GM12878 (cell line): ENCODE results near the gene SDK2. TPM values are rescaled to one million over a fixed set of nuclear protein-coding genes. Genes with fewer than 3 reads are reported as not detected.

Experiments used
- ATAC-seq: fragments of 200-7000 bp; cut with Tn5 transposase; 3 replicates; pipeline ENCODE4 v1.9.1; 2020; ENCODE audit warnings: mild to moderate bottlenecking, moderate library complexity
- BruUV-seq: library from RNA; stranded (reverse); fragments of 400-500 nt; replicated peaks from 2 replicates; lab custom pipeline; 2021; lab: Mats Ljungman, UMichigan
- CTCF ChIA-PET: fragments of 300-600 bp; sonication (Branson Sonifier 250); formaldehyde crosslinking; extraction: SDS; loops from one replicate; lab custom pipeline; 2021; ENCODE audit warnings: inconsistent platforms; lab: Yijun Ruan, JAX
- POLR2A ChIA-PET: fragments of 350-600 bp; formaldehyde crosslinking; extraction: SDS; loops from one replicate; lab custom pipeline; 2021; ENCODE audit warnings: inconsistent platforms; lab: Charles Lee
- RAD21 ChIA-PET: fragments of 300-600 bp; sonication (Branson Sonifier 250); formaldehyde crosslinking; loops from one replicate; lab custom pipeline; 2023; ENCODE audit warnings: antibody characterized with exemption; ENCODE audit not compliant: unreplicated experiment; lab: Charles Lee
- SMC1A ChIA-PET: fragments of 300-600 bp; sonication (Branson Sonifier 250); formaldehyde crosslinking; loops from one replicate; lab custom pipeline; 2023; ENCODE audit not compliant: unreplicated experiment, uncharacterized antibody; lab: Charles Lee
- DNase-seq: peaks from one replicate; pipeline ENCODE4 v3.0.0-alpha.2; 2011; ENCODE audit warnings: low read depth, low spot score
- FAIRE-seq: peaks from 3 replicates; lab custom pipeline; 2011; peaks lifted over from hg19 to GRCh38; lab: Jason Lieb, UNC
- H2AFZ ChIP-seq: 2 replicates; pipeline ENCODE4 v1.6.0; 2011; ENCODE audit warnings: low read depth, low read length, control low read depth; ENCODE audit not compliant: control insufficient read depth
- H3K27ac ChIP-seq: 2 replicates; pipeline ENCODE4 v1.5.1; 2011; ENCODE audit warnings: control low read depth; ENCODE audit not compliant: control insufficient read depth, insufficient read depth
- H3K27me3 ChIP-seq, 2 experiments: replicated peaks in 1 of 2; 2 replicates each; pipeline versions ENCODE4 v1.6.0 to v1.6.1; 2011; ENCODE audit warnings: low read length in 1 of 2; ENCODE audit not compliant: control insufficient read depth in 2 of 2, insufficient read depth in 2 of 2
- H3K36me3 ChIP-seq, 2 experiments: 2 replicates each; pipeline ENCODE4 v1.5.1; 2011; ENCODE audit warnings: low read length in 1 of 2; ENCODE audit not compliant: control insufficient read depth in 2 of 2, insufficient read depth in 2 of 2
- H3K4me1 ChIP-seq: 2 replicates; pipeline ENCODE4 v1.6.1; 2011; ENCODE audit warnings: mild to moderate bottlenecking, low read length, moderate library complexity, mixed read lengths; ENCODE audit not compliant: control insufficient read depth, insufficient read depth
- H3K4me2 ChIP-seq: 2 replicates; pipeline ENCODE4 v1.6.0; 2011; ENCODE audit warnings: control low read depth; ENCODE audit not compliant: control insufficient read depth, insufficient read depth
- H3K4me3 ChIP-seq: fragments of 200-600 bp; sonication (generic); 2 replicates; pipeline ENCODE4 v1.5.1; 2016
- H3K79me2 ChIP-seq: 2 replicates; pipeline ENCODE4 v1.6.0; 2011; ENCODE audit warnings: low read length; ENCODE audit not compliant: control insufficient read depth, insufficient read depth
- H3K9ac ChIP-seq: 2 replicates; pipeline ENCODE4 v1.8.0; 2011; ENCODE audit warnings: low read length, control low read depth, mixed read lengths; ENCODE audit not compliant: control insufficient read depth, insufficient read depth
- H3K9me3 ChIP-seq: replicated peaks from 3 replicates; pipeline ENCODE4 v1.5.1; 2011; ENCODE audit warnings: mild to moderate bottlenecking, low read length; ENCODE audit not compliant: control insufficient read depth, insufficient read depth
- H4K20me1 ChIP-seq: 2 replicates; pipeline ENCODE4 v1.6.0; 2011; ENCODE audit not compliant: control insufficient read depth, insufficient read depth
- BACH1 ChIP-seq: fragments of 450-650 bp; IDR thresholded peaks from 2 replicates; pipeline ENCODE4 v1.6.1; 2017; ENCODE audit warnings: mild to moderate bottlenecking, borderline replicate concordance
- BRCA1 ChIP-seq: IDR thresholded peaks from 2 replicates; pipeline ENCODE4 v1.6.1; 2011; ENCODE audit warnings: low read depth, low read length, improper control_type of control experiment
- CHD4 ChIP-seq: fragments of 200-600 bp; sonication (generic); IDR thresholded peaks from 2 replicates; pipeline ENCODE4 v1.6.1; 2016; ENCODE audit warnings: mild to moderate bottlenecking
- ELK1 ChIP-seq: IDR thresholded peaks from 2 replicates; pipeline ENCODE4 v1.6.1; 2012; ENCODE audit warnings: low read depth, low read length, improper control_type of control experiment
- ETV6 ChIP-seq, 2 experiments: fragments of 450-650 bp in 1 of 2; IDR thresholded peaks in 1 of 2; conservative IDR thresholded peaks in 1 of 2; 2 replicates each; pipeline ENCODE4 v1.6.1; 2014; ENCODE audit warnings: antibody characterized with exemption in 1 of 2, borderline replicate concordance in 1 of 2, low read depth in 1 of 2, mild to moderate bottlenecking in 1 of 2, moderate library complexity in 1 of 2
- FOXM1 ChIP-seq: IDR thresholded peaks from 2 replicates; pipeline ENCODE4 v1.6.1; 2012; ENCODE audit warnings: low read depth, mild to moderate bottlenecking, inconsistent platforms, low read length, moderate library complexity
- NR2C2 ChIP-seq: IDR thresholded peaks from 2 replicates; pipeline ENCODE4 v1.6.1; 2011; ENCODE audit warnings: borderline replicate concordance, low read depth; ENCODE audit not compliant: control insufficient read depth, insufficient read length
- PAX8 ChIP-seq: fragments of 450-650 bp; IDR thresholded peaks from 2 replicates; pipeline ENCODE4 v1.6.1; 2017; ENCODE audit warnings: mild to moderate bottlenecking, moderate library complexity
- SKIL ChIP-seq: fragments of 450-650 bp; IDR thresholded peaks from 2 replicates; pipeline ENCODE4 v1.6.1; 2017; ENCODE audit warnings: mild to moderate bottlenecking, low read depth, inconsistent platforms; ENCODE audit not compliant: poor library complexity, severe bottlenecking
- SMAD1 ChIP-seq: fragments of 450-650 bp; IDR thresholded peaks from 2 replicates; pipeline ENCODE4 v1.6.1; 2018; ENCODE audit warnings: mild to moderate bottlenecking, low read depth; ENCODE audit not compliant: partially characterized antibody
- SP1 ChIP-seq: IDR thresholded peaks from one replicate; pipeline ENCODE4 v1.6.1; 2011; ENCODE audit warnings: low read depth, low read length
- TAF1 ChIP-seq: IDR thresholded peaks from 2 replicates; pipeline ENCODE4 v1.6.1; 2011; ENCODE audit warnings: mild to moderate bottlenecking, low read depth, low read length, borderline replicate concordance
- TCF3 ChIP-seq: IDR thresholded peaks from 2 replicates; pipeline ENCODE4 v1.6.1; 2012; ENCODE audit warnings: low read depth, mild to moderate bottlenecking, low read length, borderline replicate concordance; ENCODE audit not compliant: insufficient read depth
- USF2 ChIP-seq: IDR thresholded peaks from 2 replicates; pipeline ENCODE4 v1.6.1; 2011; ENCODE audit warnings: low read depth, low read length, improper control_type of control experiment, borderline replicate concordance
- ZBTB33 ChIP-seq: fragments of 450-650 bp; IDR thresholded peaks from 2 replicates; pipeline ENCODE4 v1.6.1; 2017; ENCODE audit warnings: mild to moderate bottlenecking
- ZZZ3 ChIP-seq: IDR thresholded peaks from 2 replicates; pipeline ENCODE4 v1.6.1; 2011; ENCODE audit warnings: low read depth; ENCODE audit not compliant: control insufficient read depth, insufficient read length
- WGBS: methylation state at CpG from one replicate; pipeline ENCODE4 v1.1.6; 2016; ENCODE audit warnings: low lambda C conversion rate; ENCODE audit not compliant: insufficient replicate concordance, insufficient coverage; ENCODE audit errors: missing lambda C conversion rate; 5-methylcytosine and 5-hydroxymethylcytosine counted together
- in situ Hi-C: fragments of 300-500 bp; cut with MboI; formaldehyde crosslinking; loops from 9 replicates; pipeline ENCODE4 v1.14.3; 2018; ENCODE audit warnings: mixed read lengths
- intact Hi-C: fragments of 100-400 bp; cut with micrococcal nuclease; formaldehyde crosslinking; loops from one replicate; pipeline ENCODE4 v1.14.2; 2022; ENCODE audit not compliant: unreplicated experiment
- polyA plus RNA-seq, 11 experiments: library from polyadenylated mRNA; depleted of rRNA in 4 of 11; unstranded in 6 of 11; stranded (reverse) in 5 of 11; fragments of >200 nt; fragmentation: Nextera tagmentation in 4 of 11; fragmentation: Illumina TruSeq in 1 of 11; extraction: Ambion mirVana in 4 of 11; extraction: Trizol in 1 of 11; gene quantifications; 1 replicate in 1 of 11; 2 replicates in 10 of 11; pipeline versions ENCODE4 v1.2.1 to v1.2.3, GENCODE V29; 2011 to 2016; ENCODE audit warnings: inconsistent platforms in 2 of 11, missing spikeins in 2 of 11, low read depth in 1 of 11
- total RNA-seq, 4 experiments: library from RNA; depleted of rRNA in 3 of 4; stranded (reverse); fragments of >200 nt in 3 of 4; fragmentation: Illumina TruSeq in 1 of 4; extraction: Trizol in 1 of 4; gene quantifications; 2 replicates each; pipeline versions ENCODE4 v1.2.1 to v1.2.3, GENCODE V29; 2013 to 2021

SDK2 gene
- total and polyA plus RNA-seq, 10 of the 15 experiments (the other 5 are each of a cell fraction or from before 2014, with no cell fraction given): 0.03 to 0.08 (median 0.03) TPM; not detected in 7

GRCh38 chr17:73544333-73544732, 99.9 kb downstream of the SDK2 start:
- FAIRE-seq (no peak), DNase-seq (no peak), ATAC-seq (no peak)
- Histone ChIP-seq H4K20me1 (no peaks in the 10 kb centered on the region), H3K36me3 (no peaks in the 10 kb centered on the region), H2AFZ (no peak overlapping the region), H3K9ac (no peak overlapping the region), H3K9me3 (no peaks in the 10 kb centered on the region), H3K79me2 (no peaks in the 10 kb centered on the region), H3K27ac (no peak overlapping the region), H3K4me2 (no peak overlapping the region), H3K4me3 (no peak overlapping the region), H3K27me3 (peaks cover 3 to 4% of the 10 kb centered on the region in 2 experiments; a peak in 3 of 4 replicates), H3K4me1 (no peaks in the 10 kb centered on the region)
- no peak for TF ChIP-seq SKIL
- no peak for TF ChIP-seq NR2C2
- no peak for TF ChIP-seq TAF1
- TF ChIP-seq PAX8: no peak
- TF ChIP-seq ZZZ3: no peak
- TF ChIP-seq BRCA1: no peak
- TF ChIP-seq BACH1: no peak
- no peak for TF ChIP-seq ELK1
- no peak for TF ChIP-seq USF2
- TF ChIP-seq CHD4: no peak
- no peak for TF ChIP-seq FOXM1
- no peak for TF ChIP-seq ETV6 (conservative IDR thresholded peaks at IDR 0.05 in 1 of 2, IDR thresholded peaks at IDR 0.05 in 1 of 2; ENCODE audit: borderline replicate concordance in 1 of 2, low read depth in 1 of 2)
- no peak for TF ChIP-seq SP1
- TF ChIP-seq SMAD1: no peak
- no peak for TF ChIP-seq ZBTB33
- TF ChIP-seq TCF3: no peak
- 51% methylated on average over 5 of the region's 5 CpGs for WGBS
- no TSS peak for BruUV-seq
- ChIA-PET RAD21 (no interaction called here), CTCF (no interaction called here), POLR2A (no interaction called here), SMC1A (interaction anchor here (0.6 kb wide), 1 partner anchor 23 kb away, joined by 3 read pairs; no protein-coding TSS in a partner anchor)
- intact Hi-C loops (no loop called here), in situ Hi-C loops (no loop called here)
